Uterus (tissue), 4 donors: Measurements from ENCODE around the gene BTBD2. TPM values are rescaled to one million over a fixed set of nuclear protein-coding genes. Genes with fewer than 3 reads are reported as not detected.

Experiments
- DNase-seq, 2 donors: peaks; one replicate each; pipeline ENCODE4 v3.0.0-alpha.2; 2019 to 2020
- H3K27ac ChIP-seq, 2 donors: fragments of 200-600 bp; sonication (generic); 1 replicate in 1 of 2; 2 replicates in 1 of 2; pipeline ENCODE4 v1.5.1; 2016 to 2018
- H3K27me3 ChIP-seq, 2 donors: fragments of 200-600 bp; sonication (generic); one replicate each; pipeline ENCODE4 v1.5.1; 2018 to 2019; ENCODE audit warnings: control low read depth in 1 of 2
- H3K36me3 ChIP-seq, 2 donors: fragments of 200-600 bp; sonication (generic); one replicate each; pipeline ENCODE4 v1.5.1; 2019; ENCODE audit warnings: control low read depth in 1 of 2
- H3K4me1 ChIP-seq, 2 donors: fragments of 200-600 bp; sonication (generic); one replicate each; pipeline ENCODE4 v1.5.1; 2018 to 2019; ENCODE audit warnings: control low read depth in 1 of 2
- H3K4me3 ChIP-seq, 2 donors: fragments of 200-600 bp; sonication (generic); 1 replicate in 1 of 2; 2 replicates in 1 of 2; pipeline ENCODE4 v1.5.1; 2018 to 2019; ENCODE audit warnings: mild to moderate bottlenecking in 1 of 2
- H3K9me3 ChIP-seq, 2 donors: fragments of 200-600 bp; sonication (generic); one replicate each; pipeline ENCODE4 v1.5.1; 2019; ENCODE audit warnings: control low read depth in 1 of 2
- CTCF ChIP-seq, 4 experiments: fragments of 200-600 bp in 2 of 4; fragments of 450-650 bp in 2 of 4; sonication (generic) in 2 of 4; IDR thresholded peaks; one replicate each; pipeline ENCODE4 v1.5.1; 2016 to 2019; ENCODE audit warnings: antibody characterized with exemption in 4 of 4, mild to moderate bottlenecking in 2 of 4, moderate library complexity in 1 of 4
- POLR2A ChIP-seq, 2 donors: fragments of 450-650 bp; IDR thresholded peaks; one replicate each; pipeline ENCODE4 v1.6.1; 2016; ENCODE audit warnings: antibody characterized with exemption in 2 of 2, mild to moderate bottlenecking in 1 of 2, moderate library complexity in 1 of 2
- intact Hi-C: fragments of 100-400 bp; cut with DNase I; formaldehyde crosslinking; loops from one replicate; pipeline ENCODE4 v1.15.1; 2023; ENCODE audit warnings: low total_unique reads
- total RNA-seq, 4 donors: library from RNA; depleted of rRNA in 3 of 4; stranded (reverse); fragments of >200 nt in 3 of 4; gene quantifications; one replicate each; pipeline versions ENCODE4 v1.1.0 to v1.2.4, GENCODE V29; 2014 to 2023
- donor health status: DM: yes; HTN: yes; CAD: no.

Gene BTBD2
- total RNA-seq, 4 donors from 2014 or later = 48.2 to 105 (median 61.8) TPM

- TF ChIP-seq POLR2A (IDR thresholded peaks at IDR 0.05) = no peak
- TF ChIP-seq CTCF (IDR thresholded peaks at IDR 0.05) = no peak
- Histone ChIP-seq H3K9me3 (no peaks in the 10 kb centered on the region), H3K36me3 (no peaks in the 10 kb centered on the region), H3K4me1 (peaks cover 15 to 41% of the 10 kb centered on the region in 2 donors), H3K27me3 (no peaks in the 10 kb centered on the region), H3K4me3 (no peak overlapping the region), H3K27ac (peak overlapping the region; percentile 98 to 100)
- DNase-seq = no peak
- intact Hi-C loops = no loop called here
Observed at GRCh38 chr19:2058570-2059421, 43.3 kb upstream of the BTBD2 start.

GRCh38 chr19:2057484-2058469, 42.3 kb upstream of the BTBD2 start:
- peaks cover 16 to 42% of the 10 kb centered on the region in 2 donors for H3K4me1 ChIP-seq
- peak overlapping the region; percentile 98 to 100 for H3K27ac ChIP-seq
- TF ChIP-seq POLR2A (IDR thresholded peaks at IDR 0.05) (no peak), CTCF (IDR thresholded peaks at IDR 0.05) (no peak)
- intact Hi-C loops = no loop called here
- H3K4me3 ChIP-seq = no peak overlapping the region
- H3K27me3 ChIP-seq = no peaks in the 10 kb centered on the region
- H3K36me3 ChIP-seq = no peaks in the 10 kb centered on the region
- H3K9me3 ChIP-seq = no peaks in the 10 kb centered on the region
- peak in 1 of 2 donors; percentile 47 for DNase-seq

- intact Hi-C loops = no loop called here
- peak in 1 of 2 donors; percentile 55 for DNase-seq
- H3K27ac ChIP-seq = peak overlapping the region; percentile 98 to 100
Observed at GRCh38 chr19:2056837-2057192, 41.3 kb upstream of the BTBD2 start.

GRCh38 chr19:2055931-2056836, 40.7 kb upstream of the BTBD2 start:
- no peaks in the 10 kb centered on the region for H3K27me3 ChIP-seq
- peaks cover 20 to 45% of the 10 kb centered on the region in 2 donors for H3K4me1 ChIP-seq
- peak overlapping the region; percentile 45 to 58 for H3K4me3 ChIP-seq
- H3K36me3 ChIP-seq = no peaks in the 10 kb centered on the region
- peak; percentile 77 to 90 for DNase-seq
- TF ChIP-seq POLR2A (IDR thresholded peaks at IDR 0.05) (peak; percentile 28 to 69), CTCF (IDR thresholded peaks at IDR 0.05) (peak in 1 of 4 experiments; percentile 22)
- no peaks in the 10 kb centered on the region for H3K9me3 ChIP-seq
- intact Hi-C loops = no loop called here
- H3K27ac ChIP-seq = peak overlapping the region; percentile 98 to 100

More at GRCh38 chr19:2056837-2057192, 41.3 kb upstream of the BTBD2 start:
- peaks cover 20 to 40% of the 10 kb centered on the region in 2 donors for H3K4me1 ChIP-seq
- H3K4me3 ChIP-seq = no peak overlapping the region
- H3K36me3 ChIP-seq = no peaks in the 10 kb centered on the region
- TF ChIP-seq CTCF (IDR thresholded peaks at IDR 0.05) (no peak), POLR2A (IDR thresholded peaks at IDR 0.05) (no peak)
- H3K27me3 ChIP-seq = no peaks in the 10 kb centered on the region
- no peaks in the 10 kb centered on the region for H3K9me3 ChIP-seq
